ENCODE measurements around the gene LRRC4B. TPM values are rescaled to one million over a fixed set of nuclear protein-coding genes. Genes with fewer than 3 reads are reported as not detected.

The LRRC4B gene
- total and polyA plus RNA-seq, 2 of the 13 experiments (the other 11 are each of a cell fraction or from before 2014, with no cell fraction given): not detected

GRCh38 chr19:50511069-50511822 lies 57.0 kb downstream of the LRRC4B start, which contains the start of gene JOSD2 (continued):
- no peak for TF ChIP-seq ZBTB26 (CRISPR knock-in tag; IDR thresholded peaks at IDR 0.05; ENCODE audit: borderline replicate concordance)
- no peak for TF ChIP-seq HINFP (CRISPR knock-in tag; IDR thresholded peaks at IDR 0.05; ENCODE audit: low read depth)
- TF ChIP-seq ZBTB42 (CRISPR knock-in tag; IDR thresholded peaks at IDR 0.05): no peak
- no peak for TF ChIP-seq PCBP1 (IDR thresholded peaks at IDR 0.05; ENCODE audit: borderline replicate concordance, low read depth, low read length)
- no peak for TF ChIP-seq NCOA5 (CRISPR knock-in tag; IDR thresholded peaks at IDR 0.05)
- TF ChIP-seq KAT2B (IDR thresholded peaks at IDR 0.05; ENCODE audit: borderline replicate concordance, low read depth, low read length): no peak
- TF ChIP-seq SYNCRIP (IDR thresholded peaks at IDR 0.05; ENCODE audit: insufficient read depth, low read depth, low read length): no peak
- peak; percentile 28; the same call in 1 of the 2 replicates for TF ChIP-seq GATAD2A (CRISPR knock-in tag; IDR thresholded peaks at IDR 0.05)
- TF ChIP-seq ZUFSP (CRISPR knock-in tag; IDR thresholded peaks at IDR 0.05; ENCODE audit: borderline replicate concordance): no peak
- TF ChIP-seq ZNF207 (IDR thresholded peaks at IDR 0.05; ENCODE audit: borderline replicate concordance): no peak
- no peak for TF ChIP-seq PATZ1 (CRISPR knock-in tag; IDR thresholded peaks at IDR 0.05)
- TF ChIP-seq SNAPC4 (CRISPR knock-in tag; IDR thresholded peaks at IDR 0.05): no peak

Measured in HepG2 (cell line).